Loucy (cell line): ENCODE data around the gene DBN1.

ENCODE experiments used
- CTCF ChIP-seq: fragments of 200-600 bp; sonication (generic); conservative IDR thresholded peaks from 2 replicates; pipeline ENCODE4 v1.5.1; 2014; ENCODE audit warnings: mild to moderate bottlenecking, antibody characterized with exemption, low read length
- EZH2phosphoT487 ChIP-seq: fragments of 200-600 bp; IDR thresholded peaks from 2 replicates; pipeline ENCODE4 v1.6.1; 2018; ENCODE audit warnings: antibody characterized with exemption, mild to moderate bottlenecking, moderate library complexity, borderline replicate concordance

GRCh38 chr5:177492841-177493240, 19.4 kb upstream of the DBN1 start:
- TF ChIP-seq CTCF = no peak
- TF ChIP-seq EZH2phosphoT487 = no peak
